ENCODE data around the gene TBC1D1.

- TF ChIP-seq CTCF (conservative IDR thresholded peaks at IDR 0.05) (no peak), EZH2 (IDR thresholded peaks at IDR 0.05; ENCODE audit: low read depth) (no peak)
Observed at GRCh38 chr4:38172078-38172477, 281.2 kb downstream of the TBC1D1 start.

All from PC-9 (cell line).